EL (cell line): ENCODE data around the gene CHST9.
"Not testable (repeated sequence)": the region's sequence is repeated elsewhere in the genome, so short reads cannot be mapped to it uniquely, and the experiment has no call there.

Source experiments
- DNase-seq: peaks from one replicate; pipeline ENCODE4 v3.0.0-alpha.2; 2016

The CHST9 gene

DNA sequence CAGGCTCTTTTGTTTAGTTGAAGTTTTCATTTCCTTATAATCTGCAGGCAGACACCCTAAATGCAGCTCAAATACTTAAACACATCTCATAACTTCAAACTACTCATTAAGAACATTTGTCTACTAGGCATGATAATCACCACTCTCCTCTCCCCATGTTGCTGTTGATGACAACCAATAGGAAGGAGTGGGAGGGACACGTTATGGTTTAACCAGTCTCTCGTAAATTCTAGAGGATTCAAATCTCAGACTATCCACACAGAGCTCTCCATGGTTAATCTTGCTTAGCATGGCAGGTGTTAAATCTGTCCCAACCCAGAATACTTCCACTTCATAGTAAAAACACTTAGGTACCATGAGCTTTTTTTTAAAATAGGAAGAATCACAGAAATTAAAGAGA lies 192.2 kb downstream of the CHST9 start:
- DNase-seq: no peak

DNA sequence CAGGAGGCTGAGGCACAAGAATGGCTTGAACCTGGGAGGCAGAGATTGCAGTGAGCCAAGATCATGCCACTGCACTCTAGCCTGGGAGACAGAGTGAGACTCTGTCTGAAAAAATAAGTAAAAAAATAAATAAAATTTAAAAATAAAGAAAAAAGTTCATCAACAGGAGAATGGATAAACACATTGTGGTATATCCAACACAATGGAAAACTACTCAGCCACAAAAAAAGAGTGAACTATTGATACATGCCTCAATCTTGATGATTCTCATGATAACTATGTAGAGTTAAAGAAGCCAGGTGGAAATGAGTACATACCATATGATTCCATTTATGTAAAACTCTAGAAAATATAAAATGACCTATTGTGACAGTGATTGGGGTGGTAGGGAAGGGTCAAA lies 195.3 kb downstream of the CHST9 start:
- no peak for DNase-seq

DNA sequence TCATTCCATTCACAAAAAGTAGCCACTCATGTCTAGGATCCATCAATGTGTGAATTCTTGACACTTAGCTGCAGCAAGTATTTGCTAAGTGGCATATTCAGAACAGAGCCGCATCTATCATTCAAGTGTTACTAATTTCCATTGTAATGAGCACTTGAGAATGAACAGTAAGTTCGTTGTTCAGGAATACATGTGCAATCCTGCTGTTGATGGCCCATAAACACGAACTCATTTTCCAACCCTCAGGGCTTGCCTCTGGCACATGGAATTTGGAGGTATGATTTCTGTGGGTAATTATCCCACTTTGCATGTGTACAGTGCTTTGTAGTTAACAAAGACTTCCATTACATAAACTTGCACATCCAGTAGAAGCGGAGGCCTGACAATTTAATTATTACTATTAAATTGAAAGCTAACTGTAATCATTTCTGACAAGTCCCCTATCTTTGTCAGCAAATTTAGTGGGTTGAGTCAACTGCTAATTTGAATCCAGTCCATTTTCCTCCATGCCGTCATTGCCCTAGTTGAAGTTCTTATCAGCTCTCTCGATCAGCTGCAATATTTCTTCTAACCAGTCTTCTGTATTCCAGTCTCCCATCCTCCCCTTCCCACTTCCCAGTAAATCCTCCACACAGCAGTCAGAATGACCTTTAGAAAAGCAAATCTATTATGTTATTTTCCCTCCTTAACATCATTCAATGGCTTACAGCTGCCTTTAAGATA lies 203.6 kb downstream of the CHST9 start:
- no peak for DNase-seq

DNA sequence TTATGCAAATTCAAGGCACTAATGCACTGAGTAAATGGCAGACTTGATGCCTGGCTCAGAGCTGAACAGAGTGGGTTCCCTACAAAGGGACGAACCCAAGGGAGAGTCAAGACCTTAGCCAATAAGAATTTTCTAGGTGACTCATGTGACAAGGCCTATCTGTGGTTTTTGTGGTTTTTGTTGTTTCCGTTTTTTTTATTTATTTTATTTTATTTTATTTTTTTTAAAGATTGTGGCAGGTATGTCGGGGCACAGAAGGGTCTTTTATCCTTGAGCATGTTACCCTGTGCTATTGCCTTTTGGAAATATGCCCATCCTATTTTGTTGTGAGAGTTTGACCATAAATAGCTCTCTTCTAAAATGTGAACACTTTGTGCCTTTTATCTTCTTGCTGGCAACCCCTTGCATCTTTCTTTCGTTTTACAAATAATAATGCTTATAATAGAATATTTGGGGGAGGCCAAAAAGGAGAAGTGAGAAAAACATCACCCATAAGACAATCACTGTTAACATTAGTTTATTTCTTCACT lies 206.2 kb downstream of the CHST9 start:
- no peak for DNase-seq

DNA sequence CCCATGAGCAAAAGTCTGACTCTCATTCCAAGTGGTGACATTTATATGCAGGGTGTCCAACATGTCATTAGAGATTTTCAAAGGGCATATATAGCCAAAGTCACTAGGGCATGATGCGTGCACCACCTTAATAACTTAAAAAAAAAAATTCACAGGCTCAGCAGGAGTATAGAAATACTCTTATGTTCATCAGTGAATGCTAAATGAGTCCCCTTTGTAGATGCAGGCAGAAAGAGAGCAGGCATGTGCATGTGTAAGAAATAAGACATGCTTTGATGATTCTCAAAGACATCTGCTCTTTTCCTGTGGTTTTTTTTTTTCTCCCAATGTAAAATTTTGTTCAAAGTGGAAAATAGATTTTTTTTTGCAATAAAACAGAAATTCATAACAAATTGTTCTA lies 207.3 kb downstream of the CHST9 start:
- DNase-seq: no peak

DNA sequence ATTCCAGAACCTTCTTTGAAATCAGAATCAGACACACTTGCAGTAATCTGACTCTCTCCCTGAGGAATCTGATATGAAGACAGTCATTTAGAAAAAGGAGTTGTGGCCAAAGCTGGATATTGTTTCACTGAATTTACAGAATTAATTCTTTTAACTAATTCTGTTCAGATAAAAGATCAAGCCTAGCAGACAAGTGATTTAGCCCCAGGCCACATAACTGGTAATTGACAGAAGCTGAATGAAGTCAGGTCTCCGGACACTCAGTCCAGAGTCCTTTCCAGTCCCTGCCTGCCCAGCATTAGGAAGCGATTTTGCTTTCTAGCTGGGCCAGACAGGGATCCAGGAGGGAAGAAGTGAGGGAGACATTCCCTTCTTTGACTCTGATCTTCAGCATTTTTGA lies 208.9 kb downstream of the CHST9 start:
- no peak for DNase-seq

DNA sequence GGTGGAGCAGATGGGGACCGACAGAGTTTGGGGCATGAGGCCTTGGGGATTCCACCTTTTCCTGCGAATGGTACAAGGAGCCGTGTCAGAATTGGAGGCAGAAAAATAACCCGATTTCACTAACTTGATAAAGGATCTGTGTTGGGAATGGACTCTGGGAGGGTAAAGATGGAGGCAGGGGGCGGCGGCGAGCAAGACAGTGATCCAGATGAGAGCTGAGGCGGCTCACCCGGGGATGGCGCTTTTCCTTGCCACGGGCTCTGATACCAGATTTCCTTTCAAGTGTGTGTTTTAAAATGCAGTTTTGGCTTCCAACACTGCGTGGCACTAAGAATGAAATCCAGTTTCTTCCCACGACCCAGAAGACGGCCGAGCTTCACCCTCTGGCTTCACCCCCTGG lies 212.6 kb downstream of the CHST9 start:
- not testable (repeated sequence) for DNase-seq

DNA sequence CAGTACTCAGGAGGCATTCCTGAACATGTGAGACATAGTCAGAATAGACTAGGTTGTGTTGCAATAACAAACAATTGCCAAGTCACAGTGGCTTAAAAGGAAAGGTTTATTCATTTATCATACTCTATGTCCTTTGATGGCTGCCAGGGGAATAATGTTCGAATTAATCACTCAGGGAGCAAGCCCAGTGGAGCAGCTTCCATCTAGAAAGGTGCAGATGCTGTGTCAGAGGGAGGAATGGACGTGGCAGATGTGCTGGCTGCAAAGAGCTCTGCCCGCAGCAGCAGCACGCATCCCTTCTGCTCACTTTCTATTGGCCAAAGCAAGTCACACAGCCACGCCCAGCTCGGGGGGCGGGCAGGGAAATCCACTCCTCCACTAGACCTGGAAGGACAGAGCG lies 213.7 kb downstream of the CHST9 start:
- DNase-seq: no peak

DNA sequence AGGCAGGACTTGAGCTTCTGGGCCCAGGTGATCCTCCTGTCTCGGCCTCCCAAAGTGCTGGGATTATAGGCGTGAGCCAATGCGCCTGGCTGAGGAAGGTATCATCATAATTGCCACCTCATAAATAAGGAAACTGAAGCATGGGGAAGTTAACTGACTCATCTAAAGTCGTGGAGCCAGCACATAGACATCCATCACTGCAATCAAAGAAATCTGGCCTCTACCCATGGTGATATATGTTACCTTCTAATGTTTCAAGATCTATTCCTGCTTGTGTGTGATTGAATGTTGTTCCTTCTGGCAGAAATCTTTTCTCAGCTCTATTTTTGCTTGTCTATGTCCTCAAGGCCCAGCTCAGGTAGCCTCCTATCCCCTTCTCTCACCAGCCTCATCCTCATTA lies 214.5 kb downstream of the CHST9 start:
- DNase-seq: no peak

DNA sequence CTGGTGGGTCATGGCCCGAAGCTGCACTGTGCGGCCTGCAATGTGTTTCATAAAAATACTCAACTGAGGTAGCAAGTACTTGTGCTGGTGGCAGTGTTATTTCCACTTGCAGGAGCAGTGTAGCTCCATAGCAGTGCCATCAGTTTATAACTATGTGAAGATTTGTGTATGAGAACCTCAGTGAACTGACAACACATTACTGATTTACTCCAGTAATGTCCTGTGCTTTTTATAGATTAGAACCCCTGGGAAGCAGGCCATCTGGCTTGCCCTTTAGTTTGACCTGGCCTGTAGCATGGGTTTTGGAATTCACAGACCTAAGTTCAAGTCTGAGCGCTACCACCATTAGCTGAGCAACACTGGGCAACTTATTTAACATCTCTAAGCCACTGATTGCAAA lies 219.9 kb downstream of the CHST9 start:
- DNase-seq: no peak

DNA sequence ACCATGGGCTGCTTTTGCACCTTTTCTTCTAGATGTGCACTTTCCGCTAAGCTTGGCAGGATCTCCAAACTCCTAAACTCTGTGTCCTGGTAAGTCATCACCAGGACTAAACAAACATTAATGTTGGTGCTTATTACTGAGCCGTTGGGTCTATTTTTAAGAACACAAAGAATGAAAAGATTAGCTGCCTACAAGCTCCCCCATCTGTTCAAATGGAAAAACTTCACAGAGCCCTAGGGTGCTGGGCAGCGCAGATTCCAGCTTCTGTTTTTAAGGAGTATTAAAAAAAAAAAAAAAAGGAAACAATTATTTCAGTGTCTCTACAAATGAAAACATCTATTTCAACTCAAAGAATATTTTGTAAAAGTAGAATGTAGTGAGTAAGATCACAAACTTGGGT lies 221.8 kb downstream of the CHST9 start:
- no peak for DNase-seq

DNA sequence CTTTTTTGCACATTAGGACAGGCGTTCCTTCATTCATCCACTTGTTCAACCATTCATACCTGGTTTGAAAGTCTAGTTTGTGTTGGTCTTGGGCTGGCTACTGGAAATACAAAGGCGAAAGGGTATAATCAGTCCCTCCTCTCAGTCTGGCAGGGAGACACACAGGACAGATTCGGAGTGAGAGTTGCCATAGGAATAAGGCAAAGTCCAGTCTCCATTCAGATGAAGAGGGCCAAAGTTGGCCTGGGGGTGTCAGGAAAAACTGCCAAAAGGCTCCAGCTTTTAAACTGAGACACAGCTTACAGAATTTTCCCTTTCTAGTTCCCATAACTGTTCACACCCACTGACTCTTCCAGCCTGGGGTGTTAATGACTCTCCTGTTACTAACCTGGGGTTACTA lies 223.3 kb downstream of the CHST9 start:
- DNase-seq: no peak

DNA sequence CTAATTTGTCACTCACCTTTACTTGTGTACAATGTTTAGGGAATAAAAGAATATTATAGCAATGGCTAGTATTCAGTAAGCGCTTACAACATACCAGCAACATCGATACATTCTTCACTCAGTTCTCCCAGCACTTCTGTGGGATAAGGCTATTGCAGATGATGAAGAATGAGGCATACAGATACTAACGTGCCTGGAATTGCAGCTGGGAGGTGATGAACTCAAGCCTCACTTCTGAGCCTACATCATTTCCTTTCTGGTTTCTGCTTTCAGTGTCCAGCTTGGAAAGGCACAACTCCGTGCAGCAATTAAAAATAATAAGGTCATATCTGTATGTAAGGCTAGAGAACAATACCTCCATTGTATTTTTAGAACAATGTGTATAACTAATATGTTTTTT lies 224.2 kb downstream of the CHST9 start:
- DNase-seq: no peak

DNA sequence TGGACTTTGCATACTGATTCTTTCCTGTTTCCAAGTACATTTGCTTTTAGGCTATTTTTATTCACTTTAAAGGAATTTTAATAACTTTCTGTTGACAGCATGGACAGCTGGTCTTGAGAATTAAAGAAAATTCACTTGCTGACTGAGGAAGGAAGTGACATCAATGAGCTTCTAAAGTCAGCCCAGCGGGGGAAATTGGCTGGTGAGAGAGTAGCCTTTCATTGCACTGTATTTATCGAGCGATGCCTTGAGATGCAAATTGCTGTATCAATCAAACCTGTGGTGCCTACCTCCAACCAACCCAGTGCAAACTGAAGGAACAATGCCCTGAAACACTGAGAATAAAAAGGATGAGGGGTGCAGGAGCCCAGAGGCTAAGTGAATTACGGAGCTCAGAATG lies 228.2 kb downstream of the CHST9 start:
- no peak for DNase-seq

DNA sequence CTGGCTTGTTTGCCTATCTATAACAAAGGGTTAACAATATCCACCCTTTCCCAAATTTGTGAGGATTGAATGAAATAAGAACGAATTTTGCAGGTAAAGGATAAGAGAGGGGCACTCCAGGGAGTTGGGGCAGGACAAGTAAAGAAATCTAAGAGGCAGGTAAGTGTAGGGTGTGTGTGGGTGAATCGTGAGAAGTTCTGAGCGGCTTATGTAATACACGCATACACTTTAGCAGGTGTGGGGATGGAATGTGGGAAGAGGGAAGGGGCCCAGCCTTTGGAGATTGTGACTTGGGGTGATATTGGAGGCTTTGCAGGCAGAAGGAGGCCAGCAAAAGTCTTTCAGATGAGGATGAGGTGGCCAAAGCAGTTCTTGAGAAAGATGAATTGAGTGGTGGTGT lies 236.4 kb downstream of the CHST9 start:
- no peak for DNase-seq

DNA sequence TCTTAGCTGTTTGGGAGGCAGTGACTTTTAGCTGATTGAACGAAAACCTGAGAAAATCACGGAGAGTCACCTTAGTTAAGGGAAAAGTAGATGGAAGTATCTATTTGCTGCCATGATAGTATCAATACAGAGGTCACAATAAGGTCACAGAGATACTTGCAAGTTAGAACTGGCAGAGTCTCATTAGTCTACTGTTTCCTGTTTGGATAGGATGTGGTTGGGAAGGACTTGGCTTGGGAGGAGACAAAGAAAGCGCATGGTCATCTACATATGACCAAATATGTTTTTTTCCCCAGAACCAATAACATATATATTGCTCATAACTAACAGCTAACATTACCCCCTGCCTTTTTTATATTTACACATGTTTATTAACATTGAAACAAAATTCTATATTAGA lies 241.2 kb downstream of the CHST9 start:
- DNase-seq: no peak

DNA sequence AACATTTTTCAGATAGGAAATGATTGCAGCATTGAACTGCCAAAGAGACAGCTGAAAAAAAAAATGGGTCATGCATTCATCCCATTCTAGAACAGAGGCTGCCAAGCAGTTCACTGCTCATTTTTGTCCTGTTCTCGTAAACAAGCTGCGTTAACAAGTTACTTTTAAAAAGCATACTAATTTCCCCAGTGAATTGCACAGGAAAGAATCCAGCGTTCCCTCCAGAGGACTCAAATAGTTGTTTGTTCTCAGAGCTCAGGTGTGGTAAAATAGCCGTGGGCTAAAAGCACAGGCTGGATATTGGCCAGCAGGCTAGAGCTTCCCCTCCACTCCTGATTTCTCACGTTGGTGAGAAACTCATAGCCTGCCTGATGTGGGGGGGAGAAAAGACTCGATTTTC lies 243.5 kb downstream of the CHST9 start:
- DNase-seq: no peak

DNA sequence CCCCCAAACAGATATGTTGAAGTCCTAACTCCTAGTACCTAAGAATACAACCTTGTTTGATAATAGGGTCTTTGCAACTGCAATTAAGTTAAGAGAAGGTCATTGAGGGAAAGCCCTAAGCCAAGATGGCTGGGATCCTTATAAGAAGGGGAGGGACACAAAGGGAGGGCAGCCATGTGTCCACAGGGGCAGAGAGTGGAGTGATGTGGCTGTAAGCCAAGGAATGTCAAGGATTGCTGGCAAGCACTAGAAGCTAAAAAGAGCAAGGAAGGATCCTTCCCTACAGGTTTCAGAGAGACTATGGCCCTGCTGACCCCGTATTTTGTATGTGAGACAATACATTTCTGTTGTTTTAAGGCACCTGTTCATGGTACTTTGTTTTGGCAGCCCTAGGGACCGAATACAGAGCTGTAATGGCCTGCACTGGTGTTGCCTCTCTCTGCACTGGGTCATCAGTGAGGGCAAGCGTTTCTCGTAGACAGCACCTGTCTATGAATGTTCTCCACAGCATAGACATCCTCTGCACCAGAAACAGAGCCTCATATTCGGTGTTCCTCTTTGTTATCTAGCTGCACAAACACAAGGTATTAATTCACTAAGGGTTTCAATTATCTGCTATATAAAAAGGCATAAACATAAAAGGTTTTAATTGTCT lies 244.2 kb downstream of the CHST9 start:
- DNase-seq: no peak

DNA sequence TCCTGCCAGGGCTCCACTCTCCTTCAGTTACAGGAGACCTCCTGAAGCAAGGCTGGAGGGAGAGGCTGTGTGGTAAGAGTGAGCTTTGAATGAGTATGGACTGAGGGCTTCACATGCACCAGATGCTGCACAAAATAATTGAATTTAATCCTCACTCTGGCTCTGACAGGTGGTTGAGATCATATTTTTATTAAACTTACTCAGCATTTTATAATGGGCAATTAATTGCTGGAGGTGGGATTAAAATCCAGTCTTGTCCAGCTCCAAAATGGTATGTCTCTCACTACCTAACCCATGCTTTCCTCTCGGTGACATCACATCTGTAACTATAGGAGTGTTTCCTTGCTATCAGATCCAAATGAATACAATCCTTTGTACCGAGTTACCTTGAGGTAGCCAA lies 253.4 kb downstream of the CHST9 start:
- DNase-seq: no peak

DNA sequence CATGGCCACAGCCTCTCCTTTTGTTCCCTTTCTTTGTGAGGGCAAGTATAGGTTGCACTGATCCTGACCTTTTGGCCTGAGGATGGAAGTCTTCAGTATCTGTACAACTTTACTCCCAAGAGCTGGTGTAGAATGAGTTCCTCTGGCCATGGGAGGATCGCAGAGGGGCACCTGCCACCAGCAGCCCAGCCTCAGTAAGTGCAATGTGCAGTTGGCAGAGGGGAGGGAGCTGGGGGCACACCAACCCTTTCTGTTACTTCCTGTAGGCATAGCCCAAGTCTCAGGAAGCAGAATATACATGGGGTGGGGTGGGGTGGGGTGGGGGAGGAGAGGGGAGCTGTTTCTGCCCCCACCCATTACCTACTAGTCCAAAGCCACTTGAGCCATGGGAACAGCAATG lies 254.5 kb downstream of the CHST9 start:
- no peak for DNase-seq

DNA sequence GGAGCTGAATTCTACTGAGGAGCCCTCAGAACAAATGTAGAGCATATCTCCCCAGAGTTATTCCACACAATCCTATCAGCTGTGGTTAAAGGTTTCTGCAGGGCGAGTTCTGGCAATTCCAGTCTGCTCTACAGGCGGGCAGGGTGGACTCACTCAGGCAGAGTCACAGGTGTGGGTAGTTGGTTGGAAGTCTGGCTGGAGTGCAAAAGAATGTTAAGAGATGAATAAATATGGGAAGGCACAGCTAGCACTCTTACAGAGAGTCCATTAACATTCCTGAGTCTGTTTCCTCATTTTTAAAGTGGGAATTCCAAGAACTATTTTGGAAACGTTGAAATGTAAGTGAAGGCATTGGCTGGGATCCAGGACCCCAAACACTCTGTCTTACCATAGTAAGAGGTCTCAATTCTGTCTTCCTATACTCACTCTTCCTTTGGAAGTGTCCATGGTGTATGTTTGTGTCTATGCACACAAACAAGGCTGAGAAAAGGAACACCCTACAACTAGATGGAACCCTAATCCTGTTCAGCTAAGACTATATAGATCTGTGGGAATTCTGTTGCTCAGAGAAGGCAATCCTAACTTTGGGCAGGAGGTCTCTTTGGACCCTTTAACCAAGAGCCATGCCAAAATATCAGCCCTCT lies 256.3 kb downstream of the CHST9 start:
- DNase-seq: no peak

DNA sequence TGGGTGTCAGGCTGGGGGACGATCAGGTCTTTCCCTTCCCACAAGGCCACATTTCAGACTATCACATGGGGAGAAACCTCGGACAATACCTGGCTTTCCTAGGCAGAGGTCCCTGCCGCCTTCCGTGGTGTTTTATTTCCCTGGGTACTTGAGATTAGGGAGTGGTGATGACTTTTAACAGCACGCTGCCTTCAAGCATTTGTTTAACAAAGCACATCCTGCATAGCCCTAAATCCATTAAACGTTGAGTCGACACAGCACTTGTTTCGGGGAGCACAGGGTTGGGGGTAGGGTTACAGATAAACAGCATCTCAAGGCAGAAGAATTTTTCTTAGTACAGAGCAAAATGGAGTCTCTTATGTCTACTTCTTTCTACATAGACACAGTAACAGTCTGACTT lies 257.3 kb downstream of the CHST9 start:
- not testable (repeated sequence) for DNase-seq

DNA sequence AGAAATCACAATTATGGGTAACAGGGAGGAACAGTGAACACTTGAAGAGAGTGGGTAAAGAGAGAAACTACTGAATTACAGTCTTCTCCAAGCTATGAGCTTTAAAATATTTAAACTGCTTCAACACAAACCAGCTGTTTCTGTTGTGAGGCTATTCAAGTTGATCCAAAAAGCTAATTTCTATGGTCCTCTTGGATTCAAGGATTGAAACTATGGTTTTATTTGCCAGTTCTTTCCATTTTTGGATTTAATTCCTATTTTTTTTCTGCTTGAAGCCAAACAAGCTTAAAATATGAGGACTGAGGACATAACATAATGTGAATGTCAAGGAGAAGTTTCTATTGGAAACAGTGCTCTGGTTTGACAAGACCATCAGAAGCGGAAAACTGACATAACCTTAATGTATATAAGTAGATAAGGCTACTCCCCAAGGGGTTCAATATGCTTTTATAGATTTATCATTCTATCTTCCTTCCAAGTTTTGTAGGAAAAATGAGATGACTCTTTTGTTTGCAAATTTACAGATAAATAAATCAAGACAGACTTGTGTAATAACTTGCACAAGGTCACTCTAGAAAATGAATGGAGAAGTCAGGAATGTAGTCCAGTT lies 258.9 kb downstream of the CHST9 start:
- DNase-seq: no peak

DNA sequence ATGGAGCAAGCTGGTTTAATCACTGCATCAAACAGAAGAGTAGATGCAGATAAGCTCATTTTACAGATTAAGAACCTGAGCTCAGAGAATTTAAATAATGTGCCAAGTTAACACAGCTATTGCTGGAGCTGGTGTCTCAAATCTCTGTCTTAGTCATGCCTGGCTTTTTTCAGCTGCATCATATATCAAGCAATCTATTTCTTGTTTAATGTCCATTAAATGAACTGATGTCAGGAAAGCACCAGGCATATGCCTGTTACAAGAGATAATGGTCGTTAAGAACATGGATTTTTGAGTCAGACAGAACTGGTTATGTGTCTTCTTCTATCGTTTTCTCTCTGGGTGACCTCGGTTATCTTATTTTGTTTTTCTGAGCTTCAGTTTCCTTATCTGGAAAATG lies 259.8 kb downstream of the CHST9 start:
- no peak for DNase-seq
